ENCODE results near the gene NVL.

NVL gene

GRCh38 chr1:224329842-224330753, at the start of gene NVL:
Gene NVL (minus strand): TSS chr1:224330172. CDS start chr1:224330127, 45 bp downstream.
- Histone ChIP-seq H3K27ac (peak within 1 kb of the TSS; percentile 73 to 89), H3K4me3 (peak within 1 kb of the TSS; percentile 88)
- no peak for TF ChIP-seq CTCF (IDR thresholded peaks at IDR 0.05)
- DNase-seq (ENCODE audit: low spot score), result peak; percentile 87

- no peak for DNase-seq (ENCODE audit: low spot score)
- H3K27ac ChIP-seq, result peak overlapping the region in 1 of 2 donors; percentile 52
- TF ChIP-seq CTCF (IDR thresholded peaks at IDR 0.05), result no peak
- H3K4me3 ChIP-seq, result no peak overlapping the region
Observed at GRCh38 chr1:224378855-224379631, 49.1 kb upstream of the NVL start.

- H3K27ac ChIP-seq, result no peak overlapping the region
- no peak overlapping the region for H3K4me3 ChIP-seq
- no peak for DNase-seq (ENCODE audit: low spot score)
- TF ChIP-seq CTCF (IDR thresholded peaks at IDR 0.05), result no peak
Observed at GRCh38 chr1:224377676-224378006, 47.7 kb upstream of the NVL start.

- Histone ChIP-seq H3K4me3 (no peak overlapping the region), H3K27ac (no peak overlapping the region)
- TF ChIP-seq CTCF (IDR thresholded peaks at IDR 0.05), result no peak
- no peak for DNase-seq (ENCODE audit: low spot score)
Observed at GRCh38 chr1:224375059-224375458, 45.1 kb upstream of the NVL start.

GRCh38 chr1:224373008-224373590, 43.1 kb upstream of the NVL start:
- DNase-seq (ENCODE audit: low spot score), result no peak
- Histone ChIP-seq H3K4me3 (no peak overlapping the region), H3K27ac (no peak overlapping the region)
- no peak for TF ChIP-seq CTCF (IDR thresholded peaks at IDR 0.05)

GRCh38 chr1:224368409-224368808, 38.4 kb upstream of the NVL start:
- no peak overlapping the region for H3K27ac ChIP-seq
- no peak overlapping the region for H3K4me3 ChIP-seq
- no peak for TF ChIP-seq CTCF (IDR thresholded peaks at IDR 0.05)

More at GRCh38 chr1:224368409-224368808, 38.4 kb upstream of the NVL start:
- DNase-seq (ENCODE audit: low spot score), result no peak
